Lower leg skin (tissue), 3 donors: ENCODE measurements around the gene ROR1.

Experiments
- POLR2A ChIP-seq, 2 donors: fragments of 450-650 bp; IDR thresholded peaks; one replicate each; pipeline ENCODE4 v1.6.1; 2016 to 2017; ENCODE audit warnings: antibody characterized with exemption in 2 of 2, mild to moderate bottlenecking in 1 of 2, moderate library complexity in 1 of 2
- TF ChIP-seq, protein P1 (sequence below), 3 donors: fragments of 450-650 bp; IDR thresholded peaks; one replicate each; pipeline ENCODE4 v1.5.1; 2016; ENCODE audit warnings: antibody characterized with exemption in 3 of 3, mild to moderate bottlenecking in 3 of 3, moderate library complexity in 2 of 3

GRCh38 chr1:63929106-63929478 is 155.3 kb downstream of the ROR1 start:
- TF ChIP-seq, protein P1, sequence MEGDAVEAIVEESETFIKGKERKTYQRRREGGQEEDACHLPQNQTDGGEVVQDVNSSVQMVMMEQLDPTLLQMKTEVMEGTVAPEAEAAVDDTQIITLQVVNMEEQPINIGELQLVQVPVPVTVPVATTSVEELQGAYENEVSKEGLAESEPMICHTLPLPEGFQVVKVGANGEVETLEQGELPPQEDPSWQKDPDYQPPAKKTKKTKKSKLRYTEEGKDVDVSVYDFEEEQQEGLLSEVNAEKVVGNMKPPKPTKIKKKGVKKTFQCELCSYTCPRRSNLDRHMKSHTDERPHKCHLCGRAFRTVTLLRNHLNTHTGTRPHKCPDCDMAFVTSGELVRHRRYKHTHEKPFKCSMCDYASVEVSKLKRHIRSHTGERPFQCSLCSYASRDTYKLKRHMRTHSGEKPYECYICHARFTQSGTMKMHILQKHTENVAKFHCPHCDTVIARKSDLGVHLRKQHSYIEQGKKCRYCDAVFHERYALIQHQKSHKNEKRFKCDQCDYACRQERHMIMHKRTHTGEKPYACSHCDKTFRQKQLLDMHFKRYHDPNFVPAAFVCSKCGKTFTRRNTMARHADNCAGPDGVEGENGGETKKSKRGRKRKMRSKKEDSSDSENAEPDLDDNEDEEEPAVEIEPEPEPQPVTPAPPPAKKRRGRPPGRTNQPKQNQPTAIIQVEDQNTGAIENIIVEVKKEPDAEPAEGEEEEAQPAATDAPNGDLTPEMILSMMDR (IDR thresholded peaks at IDR 0.05), result no peak
- TF ChIP-seq POLR2A (IDR thresholded peaks at IDR 0.05), result no peak
